NCI-H69 (cell line): Measurements from ENCODE around the gene GRHPR.
"Not testable (repeated sequence)": the region's sequence is repeated elsewhere in the genome, so short reads cannot be mapped to it uniquely, and the experiment has no call there.

Experiments used
- DNase-seq: peaks from one replicate; lab custom pipeline; 2025; lab: John Stamatoyannopoulos, UW

The GRHPR gene

GRCh38 chr9:37421914-37422288, 595 bp upstream of the GRHPR start:
- no peak for DNase-seq

GRCh38 chr9:37423508-37423907, 1.0 kb downstream of the GRHPR start:
- DNase-seq, result no peak

- no peak for DNase-seq
Measured at GRCh38 chr9:37424204-37424685, 1.7 kb downstream of the GRHPR start.

- no peak for DNase-seq
Measured at GRCh38 chr9:37424686-37425297, 2.3 kb downstream of the GRHPR start.

GRCh38 chr9:37425298-37425752, 2.8 kb downstream of the GRHPR start:
- peak; percentile 51 for DNase-seq

- not testable (repeated sequence) for DNase-seq
Measured at GRCh38 chr9:37426431-37426830, 3.9 kb downstream of the GRHPR start.

- no peak for DNase-seq
Measured at GRCh38 chr9:37426846-37427245, 4.3 kb downstream of the GRHPR start.

- DNase-seq, result no peak
Measured at GRCh38 chr9:37428345-37428744, 5.8 kb downstream of the GRHPR start.

- peak; percentile 19 for DNase-seq
Measured at GRCh38 chr9:37429441-37430285, 7.2 kb downstream of the GRHPR start.

- peak; percentile 51 for DNase-seq
Measured at GRCh38 chr9:37430841-37431597, 8.5 kb downstream of the GRHPR start.

GRCh38 chr9:37432020-37432419, 9.5 kb downstream of the GRHPR start:
- no peak for DNase-seq

GRCh38 chr9:37433867-37434371, 11.4 kb downstream of the GRHPR start:
- no peak for DNase-seq

GRCh38 chr9:37436540-37436939, 14.0 kb downstream of the GRHPR start:
- DNase-seq, result no peak

- no peak for DNase-seq
Measured at GRCh38 chr9:37437010-37437409, 14.5 kb downstream of the GRHPR start.

- DNase-seq, result no peak
Measured at GRCh38 chr9:37437621-37438020, 15.1 kb downstream of the GRHPR start.

GRCh38 chr9:37438359-37438758, 15.9 kb downstream of the GRHPR start:
- no peak for DNase-seq

- DNase-seq, result no peak
Measured at GRCh38 chr9:37441776-37442370, 19.4 kb downstream of the GRHPR start.

GRCh38 chr9:37442556-37442955, 20.1 kb downstream of the GRHPR start:
- no peak for DNase-seq

GRCh38 chr9:37443566-37443965, 21.1 kb downstream of the GRHPR start:
- no peak for DNase-seq

- DNase-seq, result peak; percentile 41
Measured at GRCh38 chr9:37444890-37445289, 22.4 kb downstream of the GRHPR start.

- no peak for DNase-seq
Measured at GRCh38 chr9:37445832-37446231, 23.3 kb downstream of the GRHPR start.

GRCh38 chr9:37446401-37446800, 23.9 kb downstream of the GRHPR start:
- DNase-seq, result peak; percentile 83
